Breast epithelium (tissue), 3 donors: ENCODE measurements around the gene MAPRE2.

Experiments used
- CTCF ChIP-seq, 3 donors: fragments of 450-650 bp; IDR thresholded peaks; one replicate each; pipeline ENCODE4 v1.5.1; 2016 to 2017; ENCODE audit warnings: antibody characterized with exemption in 3 of 3, mild to moderate bottlenecking in 3 of 3, moderate library complexity in 3 of 3
- POLR2A ChIP-seq: fragments of 450-650 bp; IDR thresholded peaks from one replicate; pipeline ENCODE4 v1.6.1; 2016; ENCODE audit warnings: antibody characterized with exemption, mild to moderate bottlenecking, moderate library complexity
- POLR2AphosphoS5 ChIP-seq, 3 donors: sonication (generic); formaldehyde crosslinking; IDR thresholded peaks; one replicate each; pipeline ENCODE4 v1.6.1; 2017; ENCODE audit warnings: antibody characterized with exemption in 3 of 3

GRCh38 chr18:35134190-35134730, 93.0 kb downstream of the MAPRE2 start:
- no peak for TF ChIP-seq CTCF (IDR thresholded peaks at IDR 0.05)
- no peak for TF ChIP-seq POLR2A
- TF ChIP-seq POLR2AphosphoS5 (IDR thresholded peaks at IDR 0.05), result no peak
